ENCODE data around the gene SRD5A1.

Gene SRD5A1

DNA sequence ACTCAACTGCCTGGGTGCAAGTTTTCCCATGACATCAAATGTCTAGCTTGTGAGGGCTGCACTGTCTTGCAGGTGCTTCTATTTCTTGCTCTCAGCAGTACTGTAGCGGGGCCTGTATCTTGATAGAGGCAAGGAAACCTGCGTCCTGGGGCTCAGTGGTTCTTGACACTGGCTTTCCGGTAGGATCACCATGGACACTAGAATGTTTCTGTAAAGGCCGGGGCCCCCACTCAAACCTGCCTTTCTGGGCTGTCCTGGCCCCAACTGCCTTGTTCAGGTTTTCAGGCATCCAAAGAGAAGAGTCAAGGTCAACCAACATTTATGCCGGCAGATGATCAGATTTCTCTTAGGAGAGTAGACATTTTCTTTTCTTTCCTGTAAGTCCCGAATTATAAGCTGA is 53.3 kb downstream of the SRD5A1 start:
- no peak for DNase-seq (ENCODE audit: low read depth)

DNA sequence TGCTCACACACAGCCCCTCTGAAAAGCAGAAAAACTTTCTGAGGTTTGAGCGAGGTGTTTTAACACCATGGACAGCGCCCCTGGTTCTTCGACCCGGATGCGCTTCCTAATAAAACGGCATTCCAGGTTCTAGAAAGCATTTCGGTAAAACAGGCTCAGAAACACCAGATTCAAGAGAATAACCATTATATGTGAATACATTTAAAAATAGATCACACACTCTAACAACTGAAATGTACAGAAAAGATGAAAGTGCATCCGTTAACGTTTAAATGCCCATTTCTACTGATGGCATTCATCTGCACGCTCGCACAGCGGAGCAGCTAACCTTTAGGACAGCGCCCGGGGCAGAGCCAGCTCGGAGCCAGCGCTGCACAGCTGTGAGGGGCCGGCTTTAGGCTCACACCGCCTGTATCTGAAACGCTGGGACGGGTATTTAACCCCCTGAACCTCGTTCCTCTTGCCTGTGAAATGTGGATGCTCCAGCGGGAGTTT is 53.7 kb downstream of the SRD5A1 start:
- no peak for DNase-seq (ENCODE audit: low read depth)

DNA sequence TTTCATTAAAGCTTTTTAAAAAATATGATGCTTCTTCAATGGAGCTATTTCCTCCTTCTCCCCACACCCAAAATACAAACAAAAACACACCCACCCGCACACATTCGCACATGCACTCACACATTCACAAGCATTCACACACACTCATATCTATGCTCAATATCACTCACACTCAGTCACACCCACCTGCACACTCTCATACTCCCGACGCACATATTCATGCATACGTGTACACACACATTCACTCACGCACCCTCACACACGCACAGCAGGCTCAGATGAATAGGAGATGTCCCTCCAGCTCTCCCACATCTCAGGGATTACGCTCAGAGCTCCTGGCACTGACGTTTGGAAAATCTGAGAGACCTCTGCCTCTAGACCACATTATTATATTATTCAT is 54.3 kb downstream of the SRD5A1 start:
- no peak for DNase-seq (ENCODE audit: low read depth)

DNA sequence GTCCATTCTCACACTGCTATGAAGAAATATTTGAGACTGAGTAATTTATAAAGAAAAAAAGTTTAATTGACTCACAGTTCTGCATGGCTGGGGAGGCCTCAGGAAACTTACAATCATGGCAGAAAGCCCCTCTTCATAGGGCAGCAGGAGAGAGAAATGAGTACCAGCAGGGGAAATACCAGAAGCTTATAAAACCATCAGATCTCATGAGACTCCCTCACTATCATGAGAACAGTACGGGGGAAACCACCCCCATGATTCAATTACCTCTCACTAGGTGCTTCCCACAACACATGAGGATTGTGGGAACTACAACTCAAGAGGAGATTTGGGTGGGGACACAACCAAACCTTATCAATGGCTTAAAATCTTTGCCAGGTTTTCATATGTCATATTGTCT is 59.7 kb downstream of the SRD5A1 start:
- no peak for DNase-seq (ENCODE audit: low read depth)

DNA sequence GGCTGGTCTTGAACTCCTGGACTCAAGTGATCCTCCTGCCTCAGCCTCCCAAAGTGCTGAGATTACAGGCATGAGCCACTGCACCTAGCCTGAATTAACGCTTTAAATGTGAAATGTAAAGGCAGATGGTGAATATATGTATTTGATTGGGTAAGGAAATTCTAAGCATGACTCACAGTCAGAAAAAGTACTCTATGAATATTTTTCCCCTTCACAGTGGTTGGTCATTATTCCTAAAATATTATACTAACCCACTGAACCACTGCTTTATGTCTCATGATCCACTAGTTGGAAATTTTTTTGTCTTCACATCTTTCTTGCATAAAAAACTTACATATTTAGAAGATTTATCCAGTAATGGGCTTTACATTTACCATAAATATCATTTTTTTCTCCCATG is 65.5 kb downstream of the SRD5A1 start:
- no peak for DNase-seq (ENCODE audit: low read depth)

DNA sequence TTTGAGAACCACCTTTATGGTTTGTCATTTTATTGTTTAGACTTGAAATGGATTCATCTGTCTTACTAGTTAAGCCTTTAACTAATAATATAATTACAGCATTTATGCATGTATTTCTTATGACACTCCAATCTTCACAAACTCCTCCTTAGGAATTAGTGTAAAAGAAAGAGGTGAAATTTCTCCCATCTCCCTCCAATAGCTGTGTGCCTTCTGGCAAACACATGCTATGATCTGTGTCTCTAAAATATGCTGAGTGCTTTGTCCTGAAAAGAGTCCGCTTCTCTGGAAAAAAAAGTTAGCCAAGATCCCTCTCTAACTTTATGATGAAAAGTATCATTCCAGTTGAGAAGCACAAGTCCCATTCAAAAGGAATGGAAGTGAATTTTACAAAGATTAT is 66.1 kb downstream of the SRD5A1 start:
- DNase-seq (ENCODE audit: low read depth), result no peak

DNA sequence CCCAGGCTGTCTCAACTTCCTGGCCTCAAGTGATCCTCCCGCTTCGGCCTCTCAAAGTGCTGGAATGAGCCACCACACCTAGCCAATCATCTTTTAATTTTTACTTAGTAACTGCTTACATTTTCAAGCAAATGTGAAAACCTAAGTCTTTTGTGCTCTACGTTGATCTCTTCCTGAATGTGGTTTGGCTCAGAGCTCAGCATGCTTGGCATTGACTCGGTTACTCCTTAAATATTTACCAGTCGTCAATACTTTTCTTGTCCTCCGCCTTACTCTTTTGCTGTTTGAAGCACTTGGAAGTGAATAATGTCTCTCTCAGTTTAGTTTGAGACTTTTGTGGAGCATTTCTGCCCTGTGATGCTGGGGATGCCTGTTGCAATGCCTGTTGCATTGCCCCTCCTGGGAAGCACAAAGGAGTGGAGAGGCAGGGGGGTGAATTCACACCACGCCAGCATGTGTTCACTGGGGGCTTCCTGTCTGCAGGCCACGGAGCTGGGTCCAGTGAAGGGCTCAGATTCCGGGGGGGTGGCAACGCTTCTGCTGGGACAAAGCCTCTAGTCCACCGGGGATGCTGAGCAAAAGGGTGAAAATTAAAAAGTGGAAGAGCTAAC is 66.9 kb downstream of the SRD5A1 start:
- no peak for DNase-seq (ENCODE audit: low read depth)

DNA sequence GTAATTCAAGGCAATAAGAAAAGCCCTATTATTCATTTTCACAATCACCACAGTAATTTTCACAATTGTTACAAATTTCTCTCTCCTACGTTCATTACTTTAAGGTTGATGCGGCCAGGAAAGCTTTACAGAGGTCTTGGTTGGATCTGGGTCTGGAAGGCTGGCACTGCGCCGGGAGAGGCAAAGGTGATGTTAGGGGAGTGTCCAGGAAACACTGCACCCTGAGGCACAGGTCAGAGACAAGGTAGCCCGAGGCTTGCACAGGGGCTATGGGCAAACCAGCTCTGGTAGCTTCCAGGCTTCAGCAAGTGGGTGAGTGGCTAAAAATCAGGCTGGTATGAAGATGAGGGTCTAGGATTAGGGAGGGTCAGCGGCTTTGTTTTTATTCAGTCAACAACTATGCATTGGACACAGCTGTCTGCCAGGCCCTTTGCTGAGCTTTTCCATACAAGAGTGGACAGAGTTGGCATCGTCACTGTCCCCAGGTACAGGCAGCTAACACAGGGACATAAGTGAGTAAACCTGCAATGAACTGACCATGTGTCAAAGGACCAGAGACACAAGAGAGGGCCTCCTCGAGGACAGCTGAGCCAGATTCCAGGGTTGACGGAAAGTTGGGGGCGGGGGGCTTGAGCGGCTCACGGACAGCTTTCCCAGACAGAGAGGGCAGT is 67.6 kb downstream of the SRD5A1 start:
- DNase-seq (ENCODE audit: low read depth), result no peak

DNA sequence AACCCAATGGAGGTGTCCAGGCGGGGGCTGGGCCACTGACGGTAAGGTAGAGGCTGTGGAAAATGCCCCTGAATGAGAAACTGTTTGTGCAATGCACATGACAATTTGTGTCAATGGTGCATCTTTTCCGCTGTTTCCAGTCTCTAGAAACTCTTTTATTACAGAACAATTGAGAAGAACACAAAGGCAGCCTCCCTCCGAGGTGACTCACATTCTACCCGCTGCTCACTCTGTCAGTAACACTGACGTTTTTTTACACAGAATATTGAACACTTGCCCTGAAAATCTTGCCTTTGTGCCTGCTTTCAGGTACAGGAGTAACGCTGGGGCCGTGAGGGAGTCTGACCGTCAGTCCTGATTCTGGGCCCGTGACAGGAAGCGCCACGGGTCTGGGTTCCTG is 68.3 kb downstream of the SRD5A1 start:
- no peak for DNase-seq (ENCODE audit: low read depth)

DNA sequence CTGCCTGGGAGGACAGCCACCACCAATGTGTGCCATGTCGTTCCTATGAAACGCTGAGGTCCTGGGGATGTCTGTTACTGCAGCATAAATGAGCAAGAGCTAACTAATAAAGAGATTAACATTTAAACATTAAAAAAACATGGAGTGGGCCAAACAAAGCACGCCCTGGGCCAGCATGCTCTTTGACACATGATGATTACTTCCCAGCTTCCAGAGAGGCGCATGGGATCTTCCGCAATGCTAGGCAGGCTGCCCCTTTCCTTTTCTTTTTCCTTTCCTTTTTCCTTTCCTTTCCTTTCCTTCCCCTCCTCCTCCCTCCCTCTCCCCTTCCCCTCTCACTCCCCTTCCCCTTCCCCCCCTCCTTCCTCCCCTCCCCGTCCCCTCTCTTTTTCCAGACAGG is 69.4 kb downstream of the SRD5A1 start:
- DNase-seq (ENCODE audit: low read depth), result no peak

DNA sequence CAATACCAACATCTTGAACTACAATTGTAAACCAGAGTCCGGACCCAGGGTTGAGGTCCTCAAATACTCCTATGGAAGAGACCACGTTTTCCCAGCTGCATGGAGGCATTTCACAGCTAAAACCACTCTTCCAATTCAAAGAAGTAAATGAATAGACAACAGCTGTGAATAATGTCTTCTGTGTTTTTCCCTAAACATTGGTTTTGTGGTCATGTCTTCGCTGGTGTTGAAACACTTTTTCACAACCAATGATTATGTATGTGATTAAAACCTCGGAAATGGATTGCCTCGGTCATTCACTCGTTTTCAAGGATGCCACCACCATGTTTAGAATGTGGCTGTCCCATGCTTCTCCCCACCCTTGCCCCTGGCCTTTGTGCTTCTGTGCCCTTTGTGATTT is 70.6 kb downstream of the SRD5A1 start:
- no peak for DNase-seq (ENCODE audit: low read depth)

DNA sequence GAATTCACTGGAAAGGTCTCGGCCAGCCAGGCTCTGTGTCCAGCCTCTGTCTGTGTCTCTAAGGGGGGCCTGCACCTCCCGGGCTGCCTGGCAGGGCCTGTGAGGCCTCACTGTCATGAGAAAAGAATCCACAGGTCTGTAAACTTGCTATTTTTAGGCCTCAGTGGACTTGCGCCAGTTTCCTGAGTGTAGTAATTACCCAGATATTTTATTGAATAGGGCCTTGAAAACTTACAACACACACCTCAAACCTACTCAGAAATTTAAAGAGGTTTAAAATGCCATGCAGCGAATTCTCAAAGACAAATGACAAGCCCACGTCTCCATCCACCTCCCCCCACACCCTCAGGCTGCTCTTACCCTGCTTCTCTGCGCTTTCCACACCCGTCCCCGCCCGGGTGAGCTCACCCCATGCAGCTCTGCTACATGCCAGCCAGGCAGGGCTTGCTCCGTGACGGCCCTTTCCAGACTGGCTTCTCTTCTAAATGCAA is 71.2 kb downstream of the SRD5A1 start:
- DNase-seq (ENCODE audit: low read depth), result no peak

DNA sequence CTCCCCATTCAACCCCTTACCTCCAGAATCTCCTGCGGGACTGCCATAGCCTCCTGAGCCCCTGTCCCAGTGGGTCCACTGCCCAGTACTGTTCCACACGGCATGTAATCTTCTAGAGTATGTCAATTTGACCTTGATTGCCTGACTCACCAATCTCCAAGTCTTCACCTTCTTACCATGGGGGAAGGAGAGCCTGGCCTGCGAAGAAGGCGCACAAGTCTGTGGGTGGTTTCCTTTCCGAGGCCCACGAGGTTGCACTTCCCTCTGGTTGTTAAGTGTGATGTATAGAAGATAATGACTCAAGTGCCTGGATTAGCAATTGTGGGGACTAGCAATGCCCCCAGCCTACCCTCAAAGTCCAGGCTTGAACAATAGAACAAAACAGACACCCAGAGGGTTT is 71.8 kb downstream of the SRD5A1 start:
- no peak for DNase-seq (ENCODE audit: low read depth)

DNA sequence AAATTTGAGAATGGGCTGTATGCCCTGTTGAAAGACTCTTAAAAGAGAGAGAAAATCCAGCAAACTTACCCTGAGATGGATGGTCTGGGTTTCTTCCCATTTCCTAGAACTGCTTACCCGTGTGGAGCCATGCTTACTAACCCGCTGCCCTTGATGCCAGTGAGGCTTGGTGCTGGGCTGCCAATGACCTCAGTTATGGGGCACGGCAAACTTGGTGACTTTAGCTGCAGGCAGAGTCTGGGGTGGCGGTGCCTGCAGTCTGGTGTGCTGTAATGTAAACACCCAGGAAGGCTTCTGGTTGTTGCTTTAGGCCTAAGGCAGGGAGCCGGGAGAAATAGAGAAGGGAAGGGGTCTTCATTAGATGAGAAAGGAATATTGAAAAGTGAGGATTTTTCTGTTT is 72.7 kb downstream of the SRD5A1 start:
- no peak for DNase-seq (ENCODE audit: low read depth)

DNA sequence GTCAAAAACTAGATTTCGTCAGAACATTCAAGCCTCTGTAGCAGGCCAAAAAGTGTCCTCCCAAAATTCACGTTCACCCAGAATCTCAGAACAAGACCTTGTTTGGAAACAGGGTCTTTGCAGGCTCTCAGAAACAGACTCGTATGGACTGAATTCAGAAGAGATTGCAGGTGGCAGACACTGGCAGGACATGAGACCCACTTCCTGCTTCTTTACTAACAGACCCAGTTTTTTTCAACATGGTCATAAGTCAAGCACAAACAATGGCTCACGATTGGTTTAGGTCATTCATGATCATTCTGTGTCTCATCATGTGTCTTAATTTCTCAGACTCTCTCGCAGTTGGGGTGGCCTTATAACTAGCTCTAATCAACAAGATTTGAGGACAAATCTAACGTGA is 74.6 kb downstream of the SRD5A1 start:
- DNase-seq (ENCODE audit: low read depth), result no peak

DNA sequence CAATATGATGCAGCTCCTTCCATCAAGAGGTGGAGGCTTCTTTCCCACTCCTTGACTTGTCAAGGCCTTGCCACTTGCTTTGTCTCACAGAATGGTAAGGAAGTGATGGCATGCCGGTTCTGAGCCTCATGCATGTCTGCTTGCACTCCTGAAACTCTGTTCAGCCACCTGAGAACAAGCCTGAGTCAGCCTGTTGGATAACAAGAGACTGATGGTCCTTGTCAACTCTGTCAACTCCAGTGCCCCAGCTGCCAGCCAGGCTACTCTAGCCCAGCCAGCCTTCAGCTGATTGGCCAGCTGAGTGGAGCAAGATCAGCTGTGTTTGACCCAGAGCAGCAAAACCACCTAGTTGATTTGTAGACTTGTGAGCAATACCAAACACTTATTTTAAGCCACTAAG is 75.6 kb downstream of the SRD5A1 start:
- DNase-seq (ENCODE audit: low read depth), result no peak

DNA sequence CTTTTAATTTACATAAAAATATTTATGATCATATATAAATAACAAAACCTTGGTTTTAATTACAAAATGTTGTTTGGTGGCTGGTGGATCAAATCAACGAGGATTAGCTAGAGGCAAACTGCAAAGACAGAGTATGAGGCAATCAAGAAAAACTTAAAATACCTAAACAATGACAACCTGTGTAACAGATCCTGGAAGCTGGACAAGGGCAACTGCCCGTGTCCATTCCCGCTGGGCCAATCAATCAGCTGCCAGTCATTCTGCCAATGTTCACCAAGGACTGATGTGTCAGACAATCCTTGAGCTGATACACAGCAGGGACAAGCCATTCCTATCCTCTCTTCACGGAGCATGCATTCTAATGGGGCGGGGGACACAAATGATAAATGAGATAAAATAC is 76.8 kb downstream of the SRD5A1 start:
- no peak for DNase-seq (ENCODE audit: low read depth)

DNA sequence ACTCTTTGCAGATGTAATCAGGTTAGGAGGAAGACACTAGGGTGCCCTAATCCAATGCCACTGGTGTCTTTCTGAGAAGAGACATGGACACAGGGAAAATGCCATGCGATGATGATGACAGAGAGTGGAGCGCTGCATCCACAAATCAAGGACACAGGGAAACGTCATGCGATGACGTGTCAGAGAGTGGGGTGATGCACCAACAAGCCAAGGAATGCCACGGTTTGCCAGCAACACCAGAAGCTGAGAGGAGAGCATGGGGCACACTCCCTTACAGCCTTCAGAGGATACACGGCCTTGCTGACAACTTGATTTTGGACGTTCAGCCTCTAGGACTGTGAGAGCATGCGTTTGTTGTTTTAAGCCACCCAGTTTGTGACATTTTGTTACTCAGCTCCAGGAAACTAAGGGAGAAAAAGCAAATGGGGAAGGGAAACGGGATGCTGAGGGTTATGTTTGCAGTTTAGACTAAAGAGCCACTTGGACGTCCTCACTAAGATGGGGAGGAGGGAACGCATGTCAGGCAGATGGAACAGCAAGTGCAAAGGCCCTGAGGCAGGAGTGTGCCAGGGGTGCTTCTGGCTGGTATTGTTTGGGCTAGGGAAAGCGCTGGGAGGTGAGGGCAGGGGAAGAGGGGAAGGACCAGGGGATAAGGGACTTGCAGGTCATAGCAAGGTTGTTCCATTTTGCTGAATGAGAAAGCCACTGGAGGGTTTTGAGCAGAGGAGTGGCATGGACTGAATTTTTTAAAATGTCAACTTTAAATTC is 77.5 kb downstream of the SRD5A1 start:
- no peak for DNase-seq (ENCODE audit: low read depth)

DNA sequence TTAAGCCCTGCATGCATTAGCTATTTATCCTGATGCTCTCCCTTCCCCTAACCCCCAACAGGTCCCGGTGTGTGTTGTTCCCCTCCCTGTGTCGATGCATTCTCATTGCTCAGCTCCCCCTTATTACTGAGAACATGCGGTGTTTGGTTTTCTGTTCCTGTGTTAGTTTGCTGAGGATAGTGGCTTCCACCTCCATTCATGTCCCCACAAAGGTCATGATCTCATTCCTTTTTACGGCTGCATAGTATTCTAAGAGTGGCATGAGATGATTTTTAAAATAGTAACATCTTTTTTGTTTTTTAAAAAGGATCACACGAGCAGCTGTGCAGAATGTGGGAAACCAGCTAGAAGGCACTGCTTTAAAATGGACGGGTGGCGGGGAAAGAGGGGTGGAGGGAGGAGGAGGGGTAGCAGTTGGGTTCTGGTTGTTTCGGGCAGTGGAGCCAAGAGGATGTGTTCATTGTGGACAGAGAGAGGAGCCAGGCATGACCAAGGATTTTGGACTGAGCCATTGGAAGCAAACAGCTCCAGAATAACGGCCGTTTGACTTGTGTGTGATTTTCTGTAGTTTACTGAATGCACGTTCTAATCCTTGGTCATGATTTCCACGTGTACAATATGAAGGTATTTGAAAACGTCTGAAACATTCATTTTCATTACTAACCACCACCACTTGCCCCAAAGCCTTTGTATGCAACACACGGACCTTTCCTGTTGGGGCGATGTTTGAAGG is 78.3 kb downstream of the SRD5A1 start:
- no peak for DNase-seq (ENCODE audit: low read depth)

DNA sequence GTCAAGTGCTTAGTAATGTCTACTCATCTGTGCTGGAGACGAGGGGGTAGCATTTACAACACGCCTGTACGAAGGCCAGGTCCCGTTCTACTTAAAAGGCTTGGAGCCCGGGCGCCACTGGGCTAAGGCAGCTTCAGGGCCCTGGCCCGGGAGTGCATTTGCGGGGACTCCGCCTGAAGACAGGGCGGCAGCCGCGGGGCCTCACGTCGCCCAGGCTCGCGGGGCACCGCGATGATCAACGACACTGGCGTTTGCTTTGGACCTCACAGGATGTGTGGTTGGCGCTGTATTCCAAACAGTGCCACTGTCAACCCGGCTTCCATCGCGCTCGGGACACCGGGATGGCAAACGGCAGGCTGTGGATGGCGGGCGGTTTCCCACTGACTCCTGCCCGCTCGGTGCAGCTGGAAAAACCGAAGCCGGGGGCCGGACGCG is 78.9 kb downstream of the SRD5A1 start:
- no peak for DNase-seq (ENCODE audit: low read depth)

DNA sequence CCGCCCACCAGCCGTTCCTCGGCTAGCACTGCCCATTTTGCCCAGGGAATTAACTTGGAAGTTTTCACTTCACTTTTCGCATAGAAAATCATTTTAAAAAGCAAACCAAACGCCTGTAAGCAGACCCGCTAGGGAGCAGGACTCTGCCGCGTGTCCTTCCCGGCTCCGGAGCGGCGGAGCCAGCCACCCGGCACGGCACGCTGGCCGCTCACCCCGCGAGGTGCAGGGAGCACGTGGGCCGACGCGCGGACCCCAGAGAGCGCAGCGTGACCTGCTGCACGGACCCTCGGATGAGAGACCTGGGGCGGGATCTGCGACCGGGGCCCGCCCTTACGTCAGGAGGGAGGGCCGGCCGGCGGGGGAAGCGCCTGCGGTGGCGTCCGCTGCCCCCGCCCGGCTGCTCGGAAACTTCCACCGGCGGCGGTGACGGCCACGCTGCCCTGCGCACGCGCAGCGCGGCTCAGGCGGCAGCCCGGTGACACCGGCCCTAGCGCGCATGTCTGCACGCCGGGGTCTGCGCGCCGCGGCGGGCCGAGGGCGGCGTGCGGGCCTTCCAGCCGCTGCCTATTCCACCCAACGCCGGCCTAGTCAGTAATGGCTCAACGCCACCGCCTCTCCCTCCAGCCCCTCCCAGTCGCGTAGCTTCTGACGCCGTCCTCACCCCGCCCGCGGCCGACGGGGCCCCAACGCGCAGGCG is 79.5 kb downstream of the SRD5A1 start:
- DNase-seq (ENCODE audit: low read depth), result peak; percentile 95
